Fibroblast of mammary gland (primary cell): Measurements from ENCODE around the gene STARD13.

Source experiments
- DNase-seq: peaks from one replicate; pipeline ENCODE4 v3.0.0-alpha.2; 2010; ENCODE audit warnings: low read depth
- H3K4me3 ChIP-seq: 2 replicates; pipeline ENCODE4 v1.5.1; 2011; ENCODE audit warnings: low read depth, mild to moderate bottlenecking, low read length, moderate library complexity; ENCODE audit not compliant: control insufficient read depth
- CTCF ChIP-seq: conservative IDR thresholded peaks from 2 replicates; pipeline ENCODE4 v1.5.1; 2011; ENCODE audit warnings: low read depth, low read length, inconsistent platforms; ENCODE audit not compliant: control insufficient read depth, insufficient read depth

STARD13 gene

GRCh38 chr13:33099860-33100259 lies 185.7 kb downstream of the STARD13 start:
- no peak overlapping the region for H3K4me3 ChIP-seq
- no peak for TF ChIP-seq CTCF
- no peak for DNase-seq

DNA sequence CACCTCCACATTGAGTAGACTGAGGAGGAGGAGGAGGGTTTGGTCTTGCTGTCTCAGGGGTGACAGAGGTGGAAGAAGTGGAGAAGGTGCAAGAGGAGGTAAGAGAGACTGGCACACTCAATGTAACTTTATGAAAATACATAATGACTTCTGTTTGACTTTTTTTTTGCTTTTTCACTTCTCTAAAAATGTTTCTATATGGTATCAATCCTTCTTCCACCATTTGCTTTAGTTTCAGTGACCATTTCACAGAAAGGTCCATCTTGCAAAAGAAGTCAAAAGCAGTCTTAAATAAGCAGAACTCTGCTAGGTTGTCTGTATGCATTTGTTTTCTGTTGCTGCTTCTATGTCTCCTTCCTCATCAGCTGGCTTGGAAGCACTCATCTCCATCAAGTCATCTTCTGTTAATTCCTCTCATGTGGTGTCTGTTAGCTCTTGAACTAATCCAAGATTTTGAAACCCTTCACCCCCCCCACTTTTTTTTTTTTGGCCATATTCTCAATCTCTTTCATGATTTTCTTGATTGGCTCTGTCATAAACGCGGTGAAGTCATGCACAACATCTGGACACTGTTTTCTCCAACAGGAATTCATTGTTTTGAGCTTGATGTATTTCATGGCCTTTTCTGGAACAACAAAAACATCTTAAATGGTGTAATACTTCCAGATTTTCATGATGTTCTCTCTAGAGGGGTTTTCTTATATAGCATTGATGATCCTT lies 188.5 kb downstream of the STARD13 start:
- no peak for DNase-seq
- TF ChIP-seq CTCF = no peak
- H3K4me3 ChIP-seq = no peak overlapping the region

DNA sequence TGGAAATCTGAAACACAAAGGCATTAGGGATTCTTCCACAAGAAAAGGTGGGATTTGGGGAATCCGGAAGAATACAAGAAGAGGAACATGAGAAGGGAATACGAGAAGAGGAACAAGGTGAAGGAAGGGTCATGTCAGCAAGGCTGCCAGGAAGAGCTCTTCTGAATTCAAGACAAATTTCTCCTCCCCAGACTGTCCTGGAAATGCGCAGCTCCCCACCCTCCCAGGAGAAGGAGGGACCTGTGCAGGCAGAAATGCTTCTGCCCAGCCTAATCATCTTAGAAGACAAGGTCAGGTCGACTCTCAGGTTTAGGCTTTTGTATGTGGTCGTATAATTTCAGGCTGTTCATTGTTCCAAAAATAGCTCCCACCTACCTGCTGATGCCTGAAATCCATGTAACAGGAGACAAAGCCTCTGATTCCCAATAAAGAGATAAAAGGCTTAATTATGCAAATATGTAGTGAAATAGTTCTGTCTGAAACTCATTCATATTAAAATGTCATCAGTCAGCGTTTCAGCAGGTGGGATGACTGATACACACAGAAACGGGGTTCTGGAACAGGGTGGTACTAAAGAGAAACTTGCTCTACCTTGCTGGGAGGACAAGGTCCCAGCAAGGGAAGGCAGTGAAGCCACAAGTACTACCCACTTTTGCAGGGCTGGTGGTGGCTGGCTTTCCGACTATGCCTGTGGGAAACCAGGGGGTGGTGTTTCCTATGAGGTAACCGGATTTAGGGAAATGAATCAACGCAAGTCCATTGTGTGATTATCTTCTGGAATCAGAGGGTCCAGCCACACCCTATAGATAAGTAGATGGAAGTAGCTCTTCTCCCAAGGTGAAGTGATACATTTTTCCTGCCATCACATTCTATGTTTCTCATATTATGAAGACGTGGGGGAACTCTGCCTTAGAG lies 193.2 kb downstream of the STARD13 start:
- H3K4me3 ChIP-seq = no peak overlapping the region
- no peak for TF ChIP-seq CTCF
- no peak for DNase-seq

GRCh38 chr13:33091415-33091774 lies 194.2 kb downstream of the STARD13 start:
- no peak for DNase-seq
- H3K4me3 ChIP-seq = no peak overlapping the region
- TF ChIP-seq CTCF = no peak

- no peak for DNase-seq
- no peak for TF ChIP-seq CTCF
- no peak overlapping the region for H3K4me3 ChIP-seq
Measured at GRCh38 chr13:33090755-33091414, 194.7 kb downstream of the STARD13 start.

DNA sequence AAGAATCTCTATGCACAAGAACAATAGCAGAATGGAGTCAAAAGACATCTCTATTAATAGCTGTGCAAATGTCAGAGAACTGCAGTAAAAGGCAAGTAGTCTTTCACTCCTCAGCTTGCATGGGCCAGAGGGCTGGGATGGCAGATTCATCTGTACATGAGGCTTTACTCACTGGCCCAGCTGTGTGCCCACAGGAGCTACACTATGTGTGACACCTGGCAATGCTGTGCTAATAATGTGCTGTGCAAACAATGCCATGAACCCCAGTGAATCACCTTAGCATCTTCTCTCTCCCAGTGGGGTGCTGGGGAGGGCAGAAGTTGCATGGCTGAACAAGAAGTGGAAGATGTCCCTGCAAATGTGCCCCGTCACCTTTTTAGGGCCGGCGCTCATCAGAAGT lies 196.2 kb downstream of the STARD13 start:
- no peak for DNase-seq
- no peak overlapping the region for H3K4me3 ChIP-seq
- TF ChIP-seq CTCF = no peak
